Stimulated activated naive B cell treated with anti-CD40 and anti-IgM and Interleukin-4, amounts not matched to agents 10 μg/mL and 1 μg/mL and 100 μg/mL, for 72 hours (primary cell): ENCODE results near the gene SPRR2D.
A peak's percentile ranks its signal among the peaks of the same experiment; 100 is the strongest.
"Not testable (repeated sequence)": the region's sequence is repeated elsewhere in the genome, so short reads cannot be mapped to it uniquely, and the experiment has no call there.

Experiments used
- ATAC-seq, 2 donors: fragments of 150-1000 bp; cut with Tn5 transposase; replicated peaks; 2 replicates each; pipeline ENCODE4 v1.10.0; 2021; ENCODE audit warnings: moderate library complexity in 1 of 2
- DNase-seq: peaks from one replicate; pipeline ENCODE4 v3.0.0; 2021
- H3K27ac Mint-ChIP-seq: one replicate; pipeline ENCODE4 v1.8.0; 2022; ENCODE audit warnings: mild to moderate bottlenecking, mixed read lengths
- H3K27me3 Mint-ChIP-seq, 2 donors: one replicate each; pipeline ENCODE4 v1.8.0; 2022; ENCODE audit warnings: mixed read lengths in 2 of 2
- H3K36me3 Mint-ChIP-seq, 2 donors: one replicate each; pipeline ENCODE4 v1.8.0; 2022; ENCODE audit warnings: mixed read lengths in 2 of 2, mild to moderate bottlenecking in 1 of 2
- H3K4me1 Mint-ChIP-seq, 2 donors: one replicate each; pipeline ENCODE4 v1.8.0; 2022; ENCODE audit warnings: mixed read lengths in 2 of 2, mild to moderate bottlenecking in 1 of 2
- H3K4me3 Mint-ChIP-seq, 2 donors: one replicate each; pipeline ENCODE4 v1.8.0; 2022; ENCODE audit warnings: mild to moderate bottlenecking in 2 of 2, mixed read lengths in 2 of 2, moderate library complexity in 1 of 2
- H3K9me3 Mint-ChIP-seq, 2 donors: one replicate each; pipeline ENCODE4 v1.8.0; 2022; ENCODE audit warnings: mixed read lengths in 2 of 2, mild to moderate bottlenecking in 1 of 2

Gene SPRR2D

DNA sequence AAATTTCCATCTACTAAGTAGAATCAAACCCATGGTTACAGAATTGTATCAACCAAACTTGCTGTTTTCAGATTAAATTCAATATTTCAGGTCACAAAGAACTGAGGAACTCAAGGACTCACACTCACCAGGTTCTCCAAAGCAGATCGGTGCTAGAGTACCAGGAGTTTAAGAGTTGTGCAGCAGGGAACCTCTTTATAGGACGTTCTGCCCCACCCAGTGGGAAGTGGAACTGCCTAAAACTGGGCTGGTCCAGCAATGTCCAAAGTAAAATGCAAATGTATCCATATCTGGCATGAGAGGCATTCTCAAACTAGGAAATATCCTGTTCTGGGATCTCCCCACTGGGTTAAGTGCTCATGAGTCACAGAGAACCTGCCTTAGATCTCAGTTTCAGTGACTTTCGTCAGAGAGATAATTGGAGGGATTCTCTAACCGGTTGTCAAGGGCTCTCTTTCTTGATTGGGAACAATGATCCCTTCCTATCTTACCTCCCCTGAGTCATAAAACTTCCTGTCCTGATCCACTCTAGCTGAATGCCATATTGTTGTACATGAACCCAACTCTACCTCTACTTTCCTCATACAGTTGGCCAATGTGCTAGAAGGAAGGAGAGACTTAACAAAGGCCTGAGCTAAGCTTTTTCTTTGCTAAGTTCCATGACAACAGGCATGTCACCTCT lies at the start of gene SPRR2D:
TSS of gene SPRR2D (minus strand) at position 171 of the 682 bp plus-strand sequence. CDS start 774 bp downstream, outside the sequence.
- DNase-seq (no peak), ATAC-seq (no peak)
- Mint-ChIP-seq H3K27me3 (peaks cover 58 to 71% of the 10 kb centered on the region in 2 donors), H3K27ac (no peak within 1 kb of the TSS), H3K36me3 (no peaks in the 10 kb centered on the region), H3K4me1 (no peaks in the 10 kb centered on the region), H3K9me3 (peaks cover 3 to 4% of the 10 kb centered on the region in 2 donors), H3K4me3 (no peak within 1 kb of the TSS)

DNA sequence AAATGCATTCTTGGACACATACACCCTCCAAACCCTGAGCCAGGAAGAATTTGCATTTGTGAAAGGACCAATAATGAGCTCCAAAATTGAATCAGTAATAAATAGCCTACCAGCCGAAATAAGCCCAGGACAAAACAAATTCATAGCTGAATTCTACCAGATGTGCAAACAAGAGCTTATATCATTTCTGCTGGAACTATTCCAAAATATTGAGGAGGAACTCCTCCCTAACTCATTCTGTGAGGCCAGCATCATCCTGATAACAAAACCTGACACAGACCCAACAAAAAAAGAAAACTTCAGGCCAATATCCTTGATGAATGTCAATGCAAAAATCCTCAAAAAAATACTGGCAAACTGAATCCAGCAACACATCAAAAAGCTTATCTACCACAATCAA lies 46.7 kb upstream of the SPRR2D start:
- Mint-ChIP-seq H3K27ac (no peak overlapping the region), H3K9me3 (peaks cover 0 to 7% of the 10 kb centered on the region in 2 donors), H3K4me1 (no peaks in the 10 kb centered on the region), H3K36me3 (no peaks in the 10 kb centered on the region), H3K4me3 (no peak overlapping the region), H3K27me3 (peaks cover 24 to 58% of the 10 kb centered on the region in 2 donors)
- ATAC-seq (no peak), DNase-seq (no peak)

DNA sequence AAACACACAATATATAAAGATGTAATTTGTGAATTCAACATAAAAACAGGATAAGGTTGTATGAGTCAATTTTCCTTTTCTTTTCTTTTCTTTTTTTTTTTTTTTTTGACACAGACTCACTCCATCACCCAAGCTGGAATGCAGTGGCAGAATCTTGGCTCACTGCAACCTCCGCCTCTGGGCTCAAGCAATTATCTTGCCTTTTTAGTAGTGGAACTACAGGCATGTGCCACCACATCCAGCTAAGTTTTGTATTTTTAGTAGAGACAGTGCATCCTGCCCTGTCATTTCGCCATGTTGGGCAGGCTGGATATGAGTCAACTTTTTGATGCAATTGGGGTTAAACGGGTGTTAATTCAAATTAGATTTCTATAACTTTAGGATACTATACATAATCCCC lies 40.8 kb upstream of the SPRR2D start:
- peaks cover 24 to 50% of the 10 kb centered on the region in 2 donors for H3K27me3 Mint-ChIP-seq
- no peaks in the 10 kb centered on the region for H3K4me1 Mint-ChIP-seq
- H3K4me3 Mint-ChIP-seq: no peak overlapping the region
- H3K9me3 Mint-ChIP-seq: peaks cover 9 to 12% of the 10 kb centered on the region in 2 donors
- H3K27ac Mint-ChIP-seq: no peak overlapping the region
- DNase-seq (no peak), ATAC-seq (no peak)
- H3K36me3 Mint-ChIP-seq: no peaks in the 10 kb centered on the region

DNA sequence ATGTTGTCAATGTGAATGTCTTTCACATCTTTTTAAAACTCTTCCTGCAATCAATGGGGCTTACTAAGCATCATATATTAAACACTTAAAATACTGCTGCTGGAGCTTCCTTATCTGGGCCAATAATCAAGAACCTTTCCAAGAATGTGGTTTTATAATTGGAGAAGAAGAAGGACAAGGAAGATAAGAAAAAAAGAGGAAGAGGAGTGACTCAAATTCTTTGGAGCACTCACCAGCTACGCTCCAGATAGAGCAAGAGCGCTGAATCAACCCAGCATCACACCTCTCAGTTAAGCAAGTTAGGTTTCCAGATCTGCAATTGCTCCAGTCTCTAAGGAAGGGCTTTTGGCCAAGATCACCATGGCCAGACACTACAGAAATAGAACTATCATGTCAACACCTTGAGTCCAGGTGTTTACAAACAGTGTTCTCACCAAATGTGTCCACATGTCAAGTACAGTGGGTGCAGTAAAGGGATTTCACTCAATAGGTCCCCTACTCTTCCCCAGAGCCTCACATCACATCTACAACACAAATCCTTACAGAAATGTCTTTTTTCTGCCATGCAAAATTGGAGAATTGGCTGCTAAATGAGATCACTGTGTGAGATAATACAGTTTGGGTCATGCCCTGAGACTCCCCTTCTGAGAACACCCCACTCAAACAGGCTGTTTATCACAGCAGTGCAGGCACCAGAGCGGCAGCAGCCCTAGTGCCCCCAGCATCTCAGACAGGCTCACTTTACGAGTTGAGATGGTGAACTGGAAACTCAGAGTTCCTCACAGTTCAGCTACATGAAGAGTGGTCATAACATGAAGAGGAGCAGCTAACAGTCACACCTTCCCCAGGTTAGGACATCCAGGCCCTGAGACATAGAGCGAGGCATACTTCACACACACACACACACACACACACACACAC lies 32.1 kb upstream of the SPRR2D start:
- H3K27ac Mint-ChIP-seq: no peak overlapping the region
- H3K27me3 Mint-ChIP-seq: peaks cover 13 to 24% of the 10 kb centered on the region in 2 donors
- no peaks in the 10 kb centered on the region for H3K36me3 Mint-ChIP-seq
- H3K4me1 Mint-ChIP-seq: no peaks in the 10 kb centered on the region
- peaks cover 0 to 2% of the 10 kb centered on the region in 2 donors for H3K9me3 Mint-ChIP-seq
- ATAC-seq: no peak
- DNase-seq: no peak
- no peak overlapping the region for H3K4me3 Mint-ChIP-seq

DNA sequence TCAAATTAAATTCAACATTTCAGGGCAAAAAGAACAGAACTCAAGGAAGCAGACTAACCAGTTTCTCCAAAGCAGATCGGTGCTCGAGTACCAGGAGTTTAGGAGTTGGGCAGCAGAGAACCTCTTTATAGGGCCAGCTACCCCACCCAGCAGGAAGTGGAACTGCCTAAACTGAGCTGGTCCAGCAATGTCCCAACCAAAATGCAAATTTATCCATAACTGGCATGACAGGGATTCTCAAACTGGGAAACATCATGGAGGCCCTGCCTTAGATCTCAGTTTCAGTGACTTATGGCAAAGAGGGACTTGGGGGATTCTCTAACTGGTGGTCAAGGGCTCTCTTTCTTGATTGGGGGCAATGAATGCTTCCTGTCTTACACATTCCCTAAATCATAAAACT lies 30.6 kb upstream of the SPRR2D start, which contains the start of gene SPRR2B:
TSS of gene SPRR2B (minus strand) at position 101 of the 400 bp plus-strand sequence. CDS start 772 bp downstream, outside the sequence.
- no peak for ATAC-seq
- H3K9me3 Mint-ChIP-seq: peaks cover 0 to 5% of the 10 kb centered on the region in 2 donors
- no peaks in the 10 kb centered on the region for H3K4me1 Mint-ChIP-seq
- peaks cover 22 to 38% of the 10 kb centered on the region in 2 donors for H3K27me3 Mint-ChIP-seq
- no peak within 1 kb of the TSS for H3K27ac Mint-ChIP-seq
- no peak for DNase-seq
- peaks cover 0 to 3% of the 10 kb centered on the region in 2 donors for H3K36me3 Mint-ChIP-seq
- no peak within 1 kb of the TSS for H3K4me3 Mint-ChIP-seq

DNA sequence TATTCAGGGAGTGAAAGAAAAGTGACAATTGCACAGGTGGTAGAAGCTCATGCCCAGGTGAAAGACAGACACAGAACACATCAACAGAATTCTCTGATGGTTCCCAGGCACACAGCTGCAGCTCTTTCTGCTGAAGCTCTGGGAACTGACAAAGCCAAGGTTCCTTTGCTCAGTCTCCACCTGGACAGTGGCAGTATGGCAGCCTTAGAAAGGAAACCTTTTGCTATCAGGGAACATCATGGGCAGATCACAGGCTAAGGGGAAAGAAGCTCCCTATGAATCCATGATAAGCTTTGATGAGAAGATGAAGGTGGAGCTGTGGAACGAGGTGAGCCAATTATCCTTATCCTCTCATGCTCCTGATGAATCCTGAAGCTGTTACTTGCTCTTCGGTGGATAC lies 29.3 kb upstream of the SPRR2D start:
- H3K27me3 Mint-ChIP-seq: peaks cover 27 to 40% of the 10 kb centered on the region in 2 donors
- peaks cover 0 to 3% of the 10 kb centered on the region in 2 donors for H3K36me3 Mint-ChIP-seq
- H3K27ac Mint-ChIP-seq: no peak overlapping the region
- no peaks in the 10 kb centered on the region for H3K4me1 Mint-ChIP-seq
- no peak for DNase-seq
- ATAC-seq: no peak
- H3K9me3 Mint-ChIP-seq: peaks cover 0 to 5% of the 10 kb centered on the region in 2 donors
- no peak overlapping the region for H3K4me3 Mint-ChIP-seq

DNA sequence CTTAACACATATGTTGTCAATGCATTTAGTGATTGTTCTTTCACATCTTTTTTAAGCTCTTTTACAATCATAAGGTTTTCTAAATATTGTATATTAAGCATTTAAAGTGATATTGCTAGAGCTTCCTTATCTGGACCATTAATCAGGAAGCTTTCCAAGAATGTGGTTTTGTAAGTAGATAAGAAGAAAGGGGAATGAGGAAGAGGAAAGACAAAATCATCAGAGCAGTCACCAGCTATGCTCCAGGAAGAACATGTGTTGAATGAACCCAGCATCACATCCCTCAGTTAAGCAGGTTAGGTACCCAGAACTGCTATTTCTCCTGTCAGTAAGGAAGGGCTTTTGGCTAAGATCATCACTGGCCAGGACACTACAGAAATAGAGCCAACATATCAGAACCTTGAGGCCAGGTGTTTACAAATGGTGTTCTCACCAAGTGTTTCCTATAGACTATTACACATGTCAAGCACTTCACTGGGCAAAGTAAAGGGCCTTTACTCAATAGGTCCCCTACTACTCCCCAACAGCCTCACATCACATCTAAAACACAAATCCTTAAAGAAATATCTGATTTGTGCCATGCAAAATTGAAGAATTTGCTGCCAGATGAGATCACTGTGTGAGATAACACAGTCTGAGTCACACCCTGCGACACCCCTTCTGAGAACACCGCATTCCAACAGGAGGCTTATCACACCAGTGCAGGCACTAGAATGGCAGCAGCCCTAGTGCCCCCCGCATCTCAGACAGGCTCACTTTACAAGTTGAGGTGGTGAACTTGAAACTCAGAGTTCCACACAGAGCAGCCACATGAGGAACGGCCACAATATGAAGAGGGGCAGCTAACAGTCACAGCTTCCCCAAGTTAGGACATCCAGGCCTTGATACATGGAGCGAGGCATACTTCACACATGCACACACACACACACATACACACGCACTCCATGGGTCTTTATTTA lies 18.2 kb upstream of the SPRR2D start:
- Mint-ChIP-seq H3K4me1 (no peaks in the 10 kb centered on the region), H3K4me3 (no peak overlapping the region), H3K27me3 (peaks cover 32 to 33% of the 10 kb centered on the region in 2 donors), H3K36me3 (no peaks in the 10 kb centered on the region), H3K9me3 (no peaks in the 10 kb centered on the region), H3K27ac (no peak overlapping the region)
- ATAC-seq (no peak), DNase-seq (no peak)

DNA sequence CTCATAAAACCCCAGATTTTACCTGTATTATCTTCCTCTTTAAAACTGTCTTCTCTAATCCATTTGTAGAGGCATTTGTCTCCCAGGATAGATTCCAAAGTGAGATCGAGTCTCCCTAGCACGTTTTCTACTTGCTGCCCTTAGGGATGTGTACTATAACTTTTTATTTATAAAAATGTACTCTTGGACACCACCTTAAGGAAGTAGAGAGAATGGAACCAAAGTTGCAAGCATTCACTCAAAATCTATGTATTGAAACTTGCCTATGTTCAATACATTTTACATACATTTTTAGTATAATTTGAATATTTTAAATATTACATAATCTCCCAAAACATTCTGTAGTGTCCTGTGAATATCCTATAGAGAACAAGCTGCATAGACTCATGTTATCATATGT lies 17.2 kb upstream of the SPRR2D start:
- DNase-seq (no peak), ATAC-seq (no peak)
- no peaks in the 10 kb centered on the region for H3K36me3 Mint-ChIP-seq
- H3K27ac Mint-ChIP-seq: no peak overlapping the region
- peaks cover 37 to 43% of the 10 kb centered on the region in 2 donors for H3K27me3 Mint-ChIP-seq
- H3K4me1 Mint-ChIP-seq: no peaks in the 10 kb centered on the region
- H3K9me3 Mint-ChIP-seq: peaks cover 0 to 5% of the 10 kb centered on the region in 2 donors
- no peak overlapping the region for H3K4me3 Mint-ChIP-seq

DNA sequence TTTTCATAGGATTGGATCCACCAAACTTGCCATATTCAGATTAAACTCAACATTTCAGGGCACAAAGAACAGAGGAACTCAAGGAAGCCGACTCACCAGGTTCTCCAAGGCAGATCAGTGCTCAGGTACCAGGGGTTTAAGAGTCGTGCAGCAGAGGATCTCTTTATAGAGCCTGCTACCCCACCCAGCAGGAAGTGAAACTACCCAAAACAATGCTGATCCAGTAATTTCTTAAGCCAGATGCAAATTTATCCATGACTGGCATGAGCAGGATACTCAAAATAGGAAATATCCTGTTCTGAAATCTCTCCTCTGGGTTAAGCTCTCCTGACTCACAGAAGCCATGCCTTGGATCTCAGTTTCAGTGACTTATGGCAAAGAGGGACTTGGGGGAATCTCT lies 16.5 kb upstream of the SPRR2D start, which contains the start of gene SPRR2A:
TSS of gene SPRR2A (minus strand) at position 138 of the 400 bp plus-strand sequence. CDS start 777 bp downstream, outside the sequence.
- Mint-ChIP-seq H3K27me3 (peaks cover 44 to 45% of the 10 kb centered on the region in 2 donors), H3K27ac (no peak within 1 kb of the TSS), H3K36me3 (no peaks in the 10 kb centered on the region), H3K4me1 (no peaks in the 10 kb centered on the region), H3K4me3 (no peak within 1 kb of the TSS), H3K9me3 (peaks cover 5 to 11% of the 10 kb centered on the region in 2 donors)
- ATAC-seq: no peak
- DNase-seq: no peak

DNA sequence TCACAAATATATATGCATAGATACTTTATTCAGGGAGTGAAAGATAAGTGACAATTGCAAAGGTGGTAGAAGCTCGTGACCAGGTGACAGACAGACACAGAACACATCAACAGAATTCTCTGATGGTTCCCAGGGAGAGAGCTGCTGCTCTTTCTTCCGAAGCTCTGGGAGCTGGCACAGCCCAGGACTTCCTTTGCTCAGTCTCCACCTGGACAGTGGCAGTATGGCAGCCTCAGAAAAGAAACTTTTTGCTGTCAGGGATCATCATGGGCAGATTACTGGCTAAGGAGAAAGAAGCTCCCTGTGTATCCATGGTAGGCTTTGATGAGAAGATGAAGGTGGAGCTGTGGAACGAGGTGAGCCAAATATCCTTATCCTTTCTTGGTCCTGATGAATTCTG lies 15.2 kb upstream of the SPRR2D start:
- H3K4me3 Mint-ChIP-seq, H3K36me3 Mint-ChIP-seq, H3K27ac Mint-ChIP-seq, H3K4me1 Mint-ChIP-seq, DNase-seq, ATAC-seq: not testable (repeated sequence)
- Mint-ChIP-seq H3K27me3 (peaks cover 52 to 53% of the 10 kb centered on the region in 2 donors), H3K9me3 (peaks cover 5 to 11% of the 10 kb centered on the region in 2 donors)

DNA sequence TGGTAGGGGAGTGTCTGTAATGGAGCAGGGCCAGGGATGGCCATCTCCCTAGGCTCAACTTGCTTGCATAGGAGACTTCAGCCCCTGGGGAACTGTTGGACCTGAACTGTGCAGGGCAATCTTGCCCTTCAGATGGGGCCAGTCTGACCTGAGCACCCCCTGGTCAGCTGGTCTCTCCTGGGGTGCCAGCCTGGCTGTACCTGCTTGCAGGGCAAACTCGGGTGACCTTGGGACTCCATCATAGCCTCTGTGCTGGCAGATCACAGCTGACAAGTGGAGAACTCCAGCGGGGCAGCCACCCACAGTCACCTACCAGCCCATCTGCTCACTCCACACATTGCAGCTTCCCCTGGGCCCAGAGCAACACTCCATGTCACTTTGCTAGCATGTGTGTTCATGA lies 8.3 kb upstream of the SPRR2D start:
- Mint-ChIP-seq H3K27me3 (peaks cover 55 to 65% of the 10 kb centered on the region in 2 donors), H3K27ac (no peak overlapping the region), H3K36me3 (no peaks in the 10 kb centered on the region), H3K4me3 (no peak overlapping the region), H3K4me1 (no peaks in the 10 kb centered on the region), H3K9me3 (peaks cover 5 to 11% of the 10 kb centered on the region in 2 donors)
- ATAC-seq (no peak), DNase-seq (no peak)

DNA sequence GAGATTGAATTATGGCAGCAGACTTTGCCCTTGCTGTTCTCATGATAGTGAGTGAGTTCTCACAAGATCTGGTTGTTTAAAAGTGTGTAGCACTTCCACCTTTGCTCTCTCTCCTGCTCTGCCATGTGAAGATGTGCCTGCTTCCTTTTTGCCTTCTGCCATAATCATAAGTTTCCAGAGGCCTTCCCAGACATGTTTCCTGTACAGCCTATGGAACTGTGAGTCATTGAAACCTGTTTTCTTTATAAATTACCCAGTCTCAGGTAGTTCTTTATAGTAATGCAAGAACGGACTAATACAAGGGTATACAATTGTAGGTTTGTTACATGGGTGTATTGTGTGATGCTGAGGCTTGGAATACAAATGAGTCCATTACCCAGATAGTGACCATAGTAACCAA lies 5.7 kb downstream of the SPRR2D start:
- no peak overlapping the region for H3K4me3 Mint-ChIP-seq
- DNase-seq (no peak), ATAC-seq (no peak)
- H3K27me3 Mint-ChIP-seq: peaks cover 55 to 59% of the 10 kb centered on the region in 2 donors
- no peak overlapping the region for H3K27ac Mint-ChIP-seq
- peaks cover 3 to 4% of the 10 kb centered on the region in 2 donors for H3K9me3 Mint-ChIP-seq
- H3K36me3 Mint-ChIP-seq: no peaks in the 10 kb centered on the region
- peaks cover 14% of the 10 kb centered on the region in 2 donors for H3K4me1 Mint-ChIP-seq

DNA sequence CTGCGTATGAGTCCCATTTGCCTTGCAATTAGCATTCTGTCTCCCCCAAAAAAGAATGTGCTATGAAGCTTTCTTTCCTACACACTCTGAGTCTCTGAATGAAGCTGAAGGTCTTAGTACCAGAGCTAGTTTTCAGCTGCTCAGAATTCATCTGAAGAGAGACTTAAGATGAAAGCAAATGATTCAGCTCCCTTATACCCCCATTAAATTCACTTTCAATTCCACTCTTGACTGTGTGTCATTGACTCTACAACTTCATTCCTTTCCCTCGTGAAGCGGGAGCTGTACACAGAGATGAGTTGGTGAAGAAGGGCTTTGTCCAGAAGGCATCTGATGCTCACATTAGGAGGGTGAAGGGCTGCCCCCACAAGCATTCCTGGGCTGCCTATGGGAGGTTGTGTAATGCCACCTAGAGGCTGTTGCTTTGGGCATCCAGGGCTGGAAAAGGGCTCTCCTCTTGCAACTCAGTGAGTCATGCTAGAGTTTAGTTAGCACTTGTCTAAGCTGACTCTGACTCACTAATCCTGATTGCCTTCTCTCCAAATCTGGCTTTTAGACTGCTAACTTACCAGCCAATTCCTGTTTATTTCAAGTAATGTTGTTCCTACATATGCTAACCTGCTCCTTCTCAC lies 8.1 kb downstream of the SPRR2D start:
- Mint-ChIP-seq H3K4me3 (no peak overlapping the region), H3K9me3 (peaks cover 4 to 7% of the 10 kb centered on the region in 2 donors), H3K27me3 (peaks cover 66 to 67% of the 10 kb centered on the region in 2 donors), H3K36me3 (peaks cover 0 to 2% of the 10 kb centered on the region in 2 donors), H3K27ac (no peak overlapping the region), H3K4me1 (peaks cover 14% of the 10 kb centered on the region in 2 donors)
- ATAC-seq: peak; percentile 42 to 56
- no peak for DNase-seq
